NT2/D1 (cell line): ENCODE data around the gene SLC35F3.

Experiments
- DNase-seq: peaks from one replicate; pipeline ENCODE4 v3.0.0-alpha.2; 2011; ENCODE audit warnings: low read depth, low spot score
- H3K27me3 ChIP-seq: 2 replicates; pipeline ENCODE4 v1.6.0; 2011; ENCODE audit warnings: mild to moderate bottlenecking; ENCODE audit not compliant: insufficient read length, insufficient read depth
- H3K36me3 ChIP-seq: 2 replicates; pipeline ENCODE4 v1.6.1; 2011; ENCODE audit warnings: mild to moderate bottlenecking, low read length, mixed read lengths; ENCODE audit not compliant: insufficient read depth, insufficient read length
- H3K4me1 ChIP-seq: 2 replicates; pipeline ENCODE4 v1.5.1; 2011; ENCODE audit not compliant: insufficient read depth, insufficient read length
- H3K4me3 ChIP-seq: 2 replicates; pipeline ENCODE4 v1.5.1; 2011; ENCODE audit warnings: low read depth; ENCODE audit not compliant: insufficient read length
- H3K9ac ChIP-seq: 2 replicates; pipeline ENCODE4 v1.6.0; 2011; ENCODE audit warnings: low read depth; ENCODE audit not compliant: insufficient read length
- H3K9me3 ChIP-seq: 2 replicates; pipeline ENCODE4 v1.5.1; 2011; ENCODE audit warnings: mild to moderate bottlenecking, low read length; ENCODE audit not compliant: insufficient read depth
- SUZ12 ChIP-seq: IDR thresholded peaks from 2 replicates; pipeline ENCODE4 v1.6.1; 2011; ENCODE audit not compliant: insufficient read length, insufficient read depth; ENCODE audit errors: extremely low read depth
- YY1 ChIP-seq: IDR thresholded peaks from 2 replicates; pipeline ENCODE4 v1.6.1; 2011; ENCODE audit not compliant: insufficient read length, insufficient read depth
- ZNF274 ChIP-seq: IDR thresholded peaks from 2 replicates; pipeline ENCODE4 v1.6.1; 2011; ENCODE audit warnings: mild to moderate bottlenecking, low read depth, low read length

The SLC35F3 gene

GRCh38 chr1:234231061-234231892, 326.8 kb downstream of the SLC35F3 start:
- H3K4me1 ChIP-seq: no peaks in the 10 kb centered on the region
- no peak overlapping the region for H3K4me3 ChIP-seq
- no peak for DNase-seq
- no peaks in the 10 kb centered on the region for H3K9me3 ChIP-seq
- H3K9ac ChIP-seq: no peak overlapping the region
- no peaks in the 10 kb centered on the region for H3K36me3 ChIP-seq
- no peak for TF ChIP-seq SUZ12
- TF ChIP-seq ZNF274: no peak
- TF ChIP-seq YY1: no peak
- no peaks in the 10 kb centered on the region for H3K27me3 ChIP-seq

GRCh38 chr1:234231893-234232276, 327.4 kb downstream of the SLC35F3 start:
- no peaks in the 10 kb centered on the region for H3K36me3 ChIP-seq
- no peaks in the 10 kb centered on the region for H3K4me1 ChIP-seq
- no peaks in the 10 kb centered on the region for H3K9me3 ChIP-seq
- no peak overlapping the region for H3K9ac ChIP-seq
- no peaks in the 10 kb centered on the region for H3K27me3 ChIP-seq
- DNase-seq: no peak
- H3K4me3 ChIP-seq: no peak overlapping the region
- TF ChIP-seq YY1 (no peak), SUZ12 (no peak), ZNF274 (no peak)

- Histone ChIP-seq H3K4me1 (no peaks in the 10 kb centered on the region), H3K27me3 (no peaks in the 10 kb centered on the region), H3K4me3 (no peak overlapping the region), H3K9ac (no peak overlapping the region), H3K9me3 (no peaks in the 10 kb centered on the region), H3K36me3 (no peaks in the 10 kb centered on the region)
- TF ChIP-seq YY1 (no peak), ZNF274 (no peak), SUZ12 (no peak)
- no peak for DNase-seq
Observed at GRCh38 chr1:234234199-234234598, 329.7 kb downstream of the SLC35F3 start.

GRCh38 chr1:234235434-234235881, 331.0 kb downstream of the SLC35F3 start:
- DNase-seq: no peak
- TF ChIP-seq SUZ12: no peak
- TF ChIP-seq ZNF274: no peak
- TF ChIP-seq YY1: no peak
- no peak overlapping the region for H3K4me3 ChIP-seq
- no peaks in the 10 kb centered on the region for H3K9me3 ChIP-seq
- no peaks in the 10 kb centered on the region for H3K4me1 ChIP-seq
- no peak overlapping the region for H3K9ac ChIP-seq
- H3K27me3 ChIP-seq: no peaks in the 10 kb centered on the region
- H3K36me3 ChIP-seq: no peaks in the 10 kb centered on the region

- Histone ChIP-seq H3K27me3 (no peaks in the 10 kb centered on the region), H3K9me3 (no peaks in the 10 kb centered on the region), H3K36me3 (no peaks in the 10 kb centered on the region), H3K9ac (no peak overlapping the region), H3K4me3 (no peak overlapping the region), H3K4me1 (no peaks in the 10 kb centered on the region)
- no peak for TF ChIP-seq ZNF274
- DNase-seq: no peak
Observed at GRCh38 chr1:234237393-234237792, 332.9 kb downstream of the SLC35F3 start.

GRCh38 chr1:234238060-234238459, 333.6 kb downstream of the SLC35F3 start:
- no peak for DNase-seq
- Histone ChIP-seq H3K9me3 (no peaks in the 10 kb centered on the region), H3K4me3 (no peak overlapping the region), H3K36me3 (no peaks in the 10 kb centered on the region), H3K27me3 (no peaks in the 10 kb centered on the region), H3K4me1 (no peaks in the 10 kb centered on the region), H3K9ac (no peak overlapping the region)
- TF ChIP-seq ZNF274 (no peak), YY1 (no peak), SUZ12 (no peak)

- TF ChIP-seq SUZ12 (no peak), YY1 (no peak), ZNF274 (no peak)
- Histone ChIP-seq H3K4me1 (no peaks in the 10 kb centered on the region), H3K27me3 (no peaks in the 10 kb centered on the region), H3K36me3 (no peaks in the 10 kb centered on the region), H3K9me3 (no peaks in the 10 kb centered on the region), H3K4me3 (no peak overlapping the region), H3K9ac (no peak overlapping the region)
- no peak for DNase-seq
Observed at GRCh38 chr1:234239515-234239914, 335.0 kb downstream of the SLC35F3 start.
